ENCODE measurements around the gene TSPAN17.

GRCh38 chr5:176643491-176644219 lies 3.6 kb upstream of the TSPAN17 start:
- TF ChIP-seq TAF1 (IDR thresholded peaks at IDR 0.05; ENCODE audit: borderline replicate concordance, low read depth, low read length) (no peak), POLR2A (IDR thresholded peaks at IDR 0.05; ENCODE audit: low read depth, low read length) (no peak), POLR2AphosphoS5 (IDR thresholded peaks at IDR 0.05; ENCODE audit: low read depth, low read length) (no peak)
